Nephron progenitor cell (in vitro differentiated cells): ENCODE results near the gene OR2B2.

Experiments used
- DNase-seq: peaks from one replicate; pipeline ENCODE4 v3.0.0; 2021
- H3K27ac Mint-ChIP-seq: 2 replicates; pipeline ENCODE4 v1.8.0; 2021; ENCODE audit warnings: mild to moderate bottlenecking, moderate library complexity, mixed read lengths
- H3K27me3 Mint-ChIP-seq: 2 replicates; pipeline ENCODE4 v1.8.0; 2021; ENCODE audit warnings: mild to moderate bottlenecking, low read depth, mixed read lengths; ENCODE audit not compliant: poor library complexity
- H3K36me3 Mint-ChIP-seq: 2 replicates; pipeline ENCODE4 v1.8.0; 2021; ENCODE audit warnings: low read depth, mixed read lengths
- H3K4me1 Mint-ChIP-seq: 2 replicates; pipeline ENCODE4 v1.8.0; 2021; ENCODE audit warnings: mixed read lengths
- H3K4me3 Mint-ChIP-seq: 2 replicates; pipeline ENCODE4 v1.8.0; 2021; ENCODE audit warnings: mild to moderate bottlenecking, moderate library complexity, mixed read lengths
- H3K9me3 Mint-ChIP-seq: 2 replicates; pipeline ENCODE4 v1.8.0; 2021; ENCODE audit warnings: mild to moderate bottlenecking, moderate library complexity, mixed read lengths
- CTCF ChIP-seq: fragments of 200-600 bp; sonication (generic); IDR thresholded peaks from 2 replicates; pipeline ENCODE4 v1.5.0; 2021; ENCODE audit warnings: antibody characterized with exemption

The OR2B2 gene

GRCh38 chr6:27890445-27891319, 21.5 kb downstream of the OR2B2 start:
- H3K36me3 Mint-ChIP-seq: no peaks in the 10 kb centered on the region

GRCh38 chr6:27889628-27890444, 22.4 kb downstream of the OR2B2 start:
- no peak for DNase-seq

More at GRCh38 chr6:27890445-27891319, 21.5 kb downstream of the OR2B2 start:
- peak; percentile 69 for DNase-seq
- Mint-ChIP-seq H3K4me1 (peaks cover 36% of the 10 kb centered on the region), H3K4me3 (no peak overlapping the region), H3K27me3 (peaks cover 7% of the 10 kb centered on the region), H3K9me3 (no peaks in the 10 kb centered on the region), H3K27ac (peak overlapping the region; percentile 100)
- no peak for TF ChIP-seq CTCF

DNA sequence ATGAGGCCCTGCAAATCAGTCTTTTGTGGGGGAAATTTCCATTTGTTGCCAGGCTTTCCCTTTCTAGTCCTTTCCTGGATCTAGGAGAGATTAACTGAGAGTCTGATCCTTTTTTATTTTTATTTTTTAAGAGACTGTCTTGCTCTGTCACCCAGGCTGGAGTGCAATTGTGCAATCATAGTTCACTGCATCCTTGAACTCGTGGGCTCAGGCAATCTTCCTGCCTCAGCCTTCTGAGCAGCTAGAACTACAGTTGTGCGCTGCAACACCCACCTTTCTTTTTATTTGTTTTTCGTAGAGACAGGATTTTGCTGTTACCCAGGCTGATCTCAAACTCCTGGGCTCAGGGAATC, 22.9 kb downstream of the OR2B2 start:
- no peak overlapping the region for H3K4me3 Mint-ChIP-seq

More at GRCh38 chr6:27889628-27890444, 22.4 kb downstream of the OR2B2 start:
- no peak for TF ChIP-seq CTCF
- H3K36me3 Mint-ChIP-seq: no peaks in the 10 kb centered on the region
- H3K27ac Mint-ChIP-seq: peak overlapping the region; percentile 65
- H3K4me3 Mint-ChIP-seq: no peak overlapping the region
- peaks cover 4% of the 10 kb centered on the region for H3K9me3 Mint-ChIP-seq
- H3K27me3 Mint-ChIP-seq: peaks cover 7% of the 10 kb centered on the region
- H3K4me1 Mint-ChIP-seq: peaks cover 36% of the 10 kb centered on the region

GRCh38 chr6:27888566-27888965, 23.6 kb downstream of the OR2B2 start:
- H3K27ac Mint-ChIP-seq: peak overlapping the region; percentile 49
- no peak overlapping the region for H3K4me3 Mint-ChIP-seq
- no peaks in the 10 kb centered on the region for H3K36me3 Mint-ChIP-seq
- DNase-seq: no peak
- peaks cover 36% of the 10 kb centered on the region for H3K4me1 Mint-ChIP-seq
- peaks cover 8% of the 10 kb centered on the region for H3K9me3 Mint-ChIP-seq
- TF ChIP-seq CTCF: no peak
- H3K27me3 Mint-ChIP-seq: peaks cover 7% of the 10 kb centered on the region

More for the DNA sequence above, 22.9 kb downstream of the OR2B2 start:
- TF ChIP-seq CTCF: no peak
- Mint-ChIP-seq H3K27ac (peak overlapping the region; percentile 65), H3K9me3 (peaks cover 7% of the 10 kb centered on the region), H3K36me3 (no peaks in the 10 kb centered on the region), H3K27me3 (peaks cover 7% of the 10 kb centered on the region), H3K4me1 (peaks cover 36% of the 10 kb centered on the region)
- no peak for DNase-seq

GRCh38 chr6:27886073-27886472, 26.1 kb downstream of the OR2B2 start:
- H3K27ac Mint-ChIP-seq: no peak overlapping the region
- no peak for TF ChIP-seq CTCF
- peaks cover 30% of the 10 kb centered on the region for H3K4me1 Mint-ChIP-seq
- H3K27me3 Mint-ChIP-seq: peaks cover 1% of the 10 kb centered on the region
- peaks cover 8% of the 10 kb centered on the region for H3K9me3 Mint-ChIP-seq
- no peak overlapping the region for H3K4me3 Mint-ChIP-seq
- no peak for DNase-seq
- no peaks in the 10 kb centered on the region for H3K36me3 Mint-ChIP-seq
